GM06990 (cell line): ENCODE results near the gene UBD.

Experiments used
- DNase-seq: peaks from one replicate; pipeline ENCODE4 v3.0.0-alpha.2; 2011; ENCODE audit not compliant: insufficient read length; ENCODE audit errors: extremely low read depth
- H3K27me3 ChIP-seq: replicated peaks from 2 replicates; pipeline ENCODE4 v1.6.0; 2011; ENCODE audit warnings: low read length; ENCODE audit not compliant: control insufficient read depth, insufficient read depth
- H3K36me3 ChIP-seq: 2 replicates; pipeline ENCODE4 v1.5.1; 2011; ENCODE audit warnings: low read length; ENCODE audit not compliant: control insufficient read depth, insufficient read depth
- H3K4me3 ChIP-seq: replicated peaks from 2 replicates; pipeline ENCODE4 v1.5.1; 2011; ENCODE audit warnings: low read depth, mild to moderate bottlenecking, control low read depth, low read length
- CTCF ChIP-seq: IDR thresholded peaks from 2 replicates; pipeline ENCODE4 v1.5.1; 2011; ENCODE audit warnings: low read length, control low read depth, mild to moderate bottlenecking, inconsistent platforms; ENCODE audit not compliant: insufficient read depth, poor library complexity, severe bottlenecking

UBD gene

GRCh38 chr6:29530671-29531310, 28.7 kb downstream of the UBD start:
- no peaks in the 10 kb centered on the region for H3K36me3 ChIP-seq
- no peak for DNase-seq
- H3K4me3 ChIP-seq, result no peak overlapping the region
- TF ChIP-seq CTCF, result no peak
- no peaks in the 10 kb centered on the region for H3K27me3 ChIP-seq

- no peak for DNase-seq
- Histone ChIP-seq H3K27me3 (no peaks in the 10 kb centered on the region), H3K36me3 (no peaks in the 10 kb centered on the region), H3K4me3 (no peak overlapping the region)
- TF ChIP-seq CTCF, result no peak
These were observed 29.6 kb downstream of the UBD start for GRCh38 chr6:29529956-29530355.

- no peak for DNase-seq
- no peak overlapping the region for H3K4me3 ChIP-seq
- H3K27me3 ChIP-seq, result no peaks in the 10 kb centered on the region
- H3K36me3 ChIP-seq, result no peaks in the 10 kb centered on the region
- TF ChIP-seq CTCF, result no peak
These were observed 30.5 kb downstream of the UBD start for GRCh38 chr6:29528988-29529560.

- Histone ChIP-seq H3K36me3 (no peaks in the 10 kb centered on the region), H3K27me3 (no peaks in the 10 kb centered on the region), H3K4me3 (no peak overlapping the region)
- no peak for DNase-seq
- TF ChIP-seq CTCF, result no peak
These were observed 31.1 kb downstream of the UBD start for GRCh38 chr6:29528300-29528931.

- TF ChIP-seq CTCF, result no peak
- no peaks in the 10 kb centered on the region for H3K27me3 ChIP-seq
- no peak for DNase-seq
These were observed 32.0 kb downstream of the UBD start for GRCh38 chr6:29527564-29527963.

More at GRCh38 chr6:29527564-29527963, 32.0 kb downstream of the UBD start:
- Histone ChIP-seq H3K36me3 (no peaks in the 10 kb centered on the region), H3K4me3 (no peak overlapping the region)
